Gastrocnemius medialis (tissue), 4 donors: ENCODE measurements around the gene MED13L.

Experiments used
- CTCF ChIP-seq, 5 experiments: fragments of 450-650 bp in 3 of 5; fragments of 200-600 bp in 2 of 5; sonication (generic) in 2 of 5; IDR thresholded peaks in 4 of 5; conservative IDR thresholded peaks in 1 of 5; 1 replicate in 4 of 5; 2 replicates in 1 of 5; pipeline ENCODE4 v1.5.1; 2016 to 2019; ENCODE audit warnings: antibody characterized with exemption in 5 of 5, mild to moderate bottlenecking in 3 of 5, moderate library complexity in 3 of 5
- POLR2A ChIP-seq, 2 donors: fragments of 450-650 bp; IDR thresholded peaks; one replicate each; pipeline ENCODE4 v1.6.1; 2017; ENCODE audit warnings: antibody characterized with exemption in 2 of 2, mild to moderate bottlenecking in 2 of 2, moderate library complexity in 2 of 2

GRCh38 chr12:116180448-116180847, 97.0 kb downstream of the MED13L start:
- TF ChIP-seq CTCF (IDR thresholded peaks at IDR 0.05 in 4 of 5, conservative IDR thresholded peaks at IDR 0.05 in 1 of 5) (no peak), POLR2A (IDR thresholded peaks at IDR 0.05) (no peak)
